CD4-positive, alpha-beta T cell (primary cell): ENCODE measurements around the gene RARB. TPM values are rescaled to one million over a fixed set of nuclear protein-coding genes. Genes with fewer than 3 reads are reported as not detected.

Experiments used
- ATAC-seq: fragments of 200-7000 bp; cut with Tn5 transposase; one replicate; pipeline ENCODE4 v1.10.0; 2022; ENCODE audit warnings: mild to moderate bottlenecking; ENCODE audit not compliant: poor library complexity
- CTCF ChIA-PET: fragments of 350-600 bp; sonication (Branson Sonifier 250); formaldehyde crosslinking; loops from one replicate; lab custom pipeline; 2021; ENCODE audit warnings: antibody characterized with exemption, inconsistent platforms; lab: Charles Lee
- POLR2A ChIA-PET: fragments of 350-600 bp; sonication (Branson Sonifier 250); formaldehyde crosslinking; loops from one replicate; lab custom pipeline; 2021; ENCODE audit warnings: antibody characterized with exemption, inconsistent platforms; lab: Charles Lee
- DNase-seq, 14 experiments: peaks; one replicate each; pipeline ENCODE4 v3.0.0-alpha.2; 2013 to 2020; ENCODE audit warnings: mixed read lengths in 2 of 14
- H3K27ac ChIP-seq, 2 donors: one replicate each; pipeline versions ENCODE4 v1.5.1 to v1.7.0; 2013; ENCODE audit warnings: low read length in 2 of 2, low read depth in 1 of 2, mild to moderate bottlenecking in 1 of 2
- H3K27me3 ChIP-seq, 2 experiments: 1 replicate in 1 of 2; 2 replicates in 1 of 2; pipeline versions ENCODE4 v1.6.1 to v1.7.0; 2013; ENCODE audit warnings: low read length in 2 of 2, control low read depth in 1 of 2, mild to moderate bottlenecking in 1 of 2, moderate library complexity in 1 of 2; ENCODE audit not compliant: insufficient read depth in 2 of 2, control insufficient read depth in 1 of 2
- H3K36me3 ChIP-seq: one replicate; pipeline ENCODE4 v1.6.1; 2013; ENCODE audit warnings: low read length, control low read depth; ENCODE audit not compliant: insufficient read depth
- H3K4me1 ChIP-seq: one replicate; pipeline ENCODE4 v1.6.1; 2013; ENCODE audit warnings: low read length, control low read depth; ENCODE audit not compliant: insufficient read depth
- H3K4me3 ChIP-seq: one replicate; pipeline ENCODE4 v1.5.1; 2013; ENCODE audit warnings: mild to moderate bottlenecking, low read length, moderate library complexity
- H3K9me3 ChIP-seq, 2 experiments: 1 replicate in 1 of 2; 2 replicates in 1 of 2; pipeline versions ENCODE4 v1.6.1 to v1.7.0; 2013; ENCODE audit warnings: low read length in 2 of 2, mild to moderate bottlenecking in 2 of 2, control low read depth in 1 of 2, moderate library complexity in 1 of 2; ENCODE audit not compliant: control insufficient read depth in 1 of 2, insufficient read depth in 1 of 2
- H3K27ac Mint-ChIP-seq: one replicate; pipeline ENCODE4 v1.8.0; 2020; ENCODE audit warnings: mixed read lengths
- H3K27me3 Mint-ChIP-seq: one replicate; pipeline ENCODE4 v1.8.0; 2021; ENCODE audit warnings: mixed read lengths
- H3K36me3 Mint-ChIP-seq: one replicate; pipeline ENCODE4 v1.8.0; 2021; ENCODE audit warnings: low read depth, mixed read lengths
- H3K4me1 Mint-ChIP-seq: one replicate; pipeline ENCODE4 v1.8.0; 2021; ENCODE audit warnings: low read depth, mixed read lengths
- H3K4me3 Mint-ChIP-seq: one replicate; pipeline ENCODE4 v1.8.0; 2020; ENCODE audit warnings: mild to moderate bottlenecking, mixed read lengths
- H3K9me3 Mint-ChIP-seq: one replicate; pipeline ENCODE4 v1.8.0; 2020; ENCODE audit warnings: mixed read lengths
- CTCF ChIP-seq: fragments of 200-600 bp; IDR thresholded peaks from one replicate; pipeline ENCODE4 v1.8.0; 2022; ENCODE audit warnings: antibody characterized with exemption, mild to moderate bottlenecking
- intact Hi-C, 2 experiments: fragments of 100-400 bp; cut with DNase I in 1 of 2; cut with micrococcal nuclease in 1 of 2; formaldehyde crosslinking; loops; one replicate each; pipeline versions ENCODE4 v1.15.1 to v1.9.0; 2023 to 2025; cut with DNase I, micrococcal nuclease
- total RNA-seq, 174 experiments: library from RNA in 2 of 174; stranded (reverse) in 2 of 174; gene quantifications; one replicate each; pipeline ENCODE4 v1.2.3 and lab custom pipeline; 2021 to 2026

The RARB gene
- total RNA-seq, 2 experiments from 2014 or later, result not detected

GRCh38 chr3:25510797-25511196 lies 82.7 kb downstream of the RARB start:
- TF ChIP-seq CTCF, result no peak

GRCh38 chr3:25511972-25512721 lies 84.1 kb downstream of the RARB start:
- no peaks in the 10 kb centered on the region for H3K4me1 ChIP-seq
- H3K4me1 Mint-ChIP-seq, result no peaks in the 10 kb centered on the region
- DNase-seq (no peak), ATAC-seq (no peak)
- no peak overlapping the region for H3K4me3 Mint-ChIP-seq
- H3K9me3 ChIP-seq, result no peaks in the 10 kb centered on the region
- H3K36me3 Mint-ChIP-seq, result no peaks in the 10 kb centered on the region
- no peaks in the 10 kb centered on the region for H3K9me3 Mint-ChIP-seq
- no peaks in the 10 kb centered on the region for H3K36me3 ChIP-seq
- no peaks in the 10 kb centered on the region for H3K27me3 ChIP-seq
- ChIA-PET CTCF (no interaction called here), POLR2A (no interaction called here)
- intact Hi-C loops, result no loop called here
- H3K27me3 Mint-ChIP-seq, result peaks cover 15% of the 10 kb centered on the region
- H3K27ac ChIP-seq, result no peak overlapping the region
- H3K4me3 ChIP-seq, result no peak overlapping the region
- no peak for TF ChIP-seq CTCF
- H3K27ac Mint-ChIP-seq, result no peak overlapping the region

More at GRCh38 chr3:25510797-25511196, 82.7 kb downstream of the RARB start:
- Mint-ChIP-seq H3K9me3 (no peaks in the 10 kb centered on the region), H3K27me3 (peaks cover 13% of the 10 kb centered on the region), H3K4me3 (no peak overlapping the region), H3K36me3 (no peaks in the 10 kb centered on the region), H3K4me1 (no peaks in the 10 kb centered on the region), H3K27ac (no peak overlapping the region)
- no peak overlapping the region for H3K4me3 ChIP-seq
- POLR2A ChIA-PET, result no interaction called here
- DNase-seq (no peak), ATAC-seq (no peak)
- no peaks in the 10 kb centered on the region for H3K4me1 ChIP-seq
- no peaks in the 10 kb centered on the region for H3K36me3 ChIP-seq
- intact Hi-C loops, result no loop called here
- H3K9me3 ChIP-seq, result no peaks in the 10 kb centered on the region
- H3K27me3 ChIP-seq, result no peaks in the 10 kb centered on the region
- CTCF ChIA-PET, result no interaction called here
- no peak overlapping the region for H3K27ac ChIP-seq

GRCh38 chr3:25513642-25514266 lies 85.7 kb downstream of the RARB start:
- H3K27ac Mint-ChIP-seq, result no peak overlapping the region
- no peaks in the 10 kb centered on the region for H3K9me3 Mint-ChIP-seq
- Histone ChIP-seq H3K9me3 (no peaks in the 10 kb centered on the region), H3K4me1 (no peaks in the 10 kb centered on the region), H3K4me3 (no peak overlapping the region), H3K27me3 (no peaks in the 10 kb centered on the region), H3K27ac (no peak overlapping the region), H3K36me3 (no peaks in the 10 kb centered on the region)
- H3K36me3 Mint-ChIP-seq, result no peaks in the 10 kb centered on the region
- ATAC-seq, result no peak
- CTCF ChIA-PET, result no interaction called here
- POLR2A ChIA-PET, result no interaction called here
- no peak for TF ChIP-seq CTCF
- peaks cover 15% of the 10 kb centered on the region for H3K27me3 Mint-ChIP-seq
- H3K4me3 Mint-ChIP-seq, result no peak overlapping the region
- intact Hi-C loops, result no loop called here
- DNase-seq, result no peak
- H3K4me1 Mint-ChIP-seq, result no peaks in the 10 kb centered on the region
